ENCODE results near the gene SESN1. TPM values are rescaled to one million over a fixed set of nuclear protein-coding genes. Genes with fewer than 3 reads are reported as not detected.

Gene SESN1
- polyA plus RNA-seq, 2 of the 4 experiments (the other 2 are of a cell fraction) = 7.9 to 13.9 TPM

DNA sequence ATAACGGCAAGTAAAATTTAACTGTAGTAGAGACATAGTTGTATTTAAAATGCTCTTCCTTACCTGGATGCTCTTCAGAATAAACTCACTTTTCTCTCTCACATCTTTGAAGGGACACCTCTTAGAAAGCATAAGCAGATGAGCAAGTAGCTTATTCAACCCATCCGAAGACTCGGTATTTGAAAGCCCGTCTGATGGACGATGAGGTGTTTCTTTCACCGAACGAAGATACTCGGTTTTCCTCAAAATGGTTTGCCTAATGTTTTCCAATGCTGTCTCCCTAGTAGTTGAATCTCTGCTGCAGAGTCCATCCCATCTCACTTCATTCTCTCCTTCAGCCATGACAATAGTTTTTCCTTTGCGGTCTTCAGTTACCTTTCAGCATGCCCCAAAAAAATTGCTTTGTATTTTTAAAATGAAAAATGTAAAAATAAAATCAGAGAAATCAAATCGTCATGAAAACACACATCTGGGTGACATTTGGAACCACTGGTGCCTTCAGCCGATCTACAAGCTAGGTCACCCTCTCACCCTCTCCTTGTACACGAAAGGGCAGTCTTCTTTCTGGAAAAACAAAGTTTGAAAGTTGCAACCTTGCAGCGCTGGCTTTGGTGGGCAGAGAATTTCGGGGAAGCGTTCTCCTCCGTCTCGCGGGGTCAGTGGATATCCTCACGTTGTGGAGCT, 772 bp downstream of the SESN1 start (continued):
- TF ChIP-seq, protein P1, sequence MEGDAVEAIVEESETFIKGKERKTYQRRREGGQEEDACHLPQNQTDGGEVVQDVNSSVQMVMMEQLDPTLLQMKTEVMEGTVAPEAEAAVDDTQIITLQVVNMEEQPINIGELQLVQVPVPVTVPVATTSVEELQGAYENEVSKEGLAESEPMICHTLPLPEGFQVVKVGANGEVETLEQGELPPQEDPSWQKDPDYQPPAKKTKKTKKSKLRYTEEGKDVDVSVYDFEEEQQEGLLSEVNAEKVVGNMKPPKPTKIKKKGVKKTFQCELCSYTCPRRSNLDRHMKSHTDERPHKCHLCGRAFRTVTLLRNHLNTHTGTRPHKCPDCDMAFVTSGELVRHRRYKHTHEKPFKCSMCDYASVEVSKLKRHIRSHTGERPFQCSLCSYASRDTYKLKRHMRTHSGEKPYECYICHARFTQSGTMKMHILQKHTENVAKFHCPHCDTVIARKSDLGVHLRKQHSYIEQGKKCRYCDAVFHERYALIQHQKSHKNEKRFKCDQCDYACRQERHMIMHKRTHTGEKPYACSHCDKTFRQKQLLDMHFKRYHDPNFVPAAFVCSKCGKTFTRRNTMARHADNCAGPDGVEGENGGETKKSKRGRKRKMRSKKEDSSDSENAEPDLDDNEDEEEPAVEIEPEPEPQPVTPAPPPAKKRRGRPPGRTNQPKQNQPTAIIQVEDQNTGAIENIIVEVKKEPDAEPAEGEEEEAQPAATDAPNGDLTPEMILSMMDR (IDR thresholded peaks at IDR 0.05) = no peak
- TF ChIP-seq, protein P2, sequence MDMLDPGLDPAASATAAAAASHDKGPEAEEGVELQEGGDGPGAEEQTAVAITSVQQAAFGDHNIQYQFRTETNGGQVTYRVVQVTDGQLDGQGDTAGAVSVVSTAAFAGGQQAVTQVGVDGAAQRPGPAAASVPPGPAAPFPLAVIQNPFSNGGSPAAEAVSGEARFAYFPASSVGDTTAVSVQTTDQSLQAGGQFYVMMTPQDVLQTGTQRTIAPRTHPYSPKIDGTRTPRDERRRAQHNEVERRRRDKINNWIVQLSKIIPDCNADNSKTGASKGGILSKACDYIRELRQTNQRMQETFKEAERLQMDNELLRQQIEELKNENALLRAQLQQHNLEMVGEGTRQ (IDR thresholded peaks at IDR 0.05) = no peak
- no peak for TF ChIP-seq BHLHE40 (IDR thresholded peaks at IDR 0.05; ENCODE audit: low read depth, low read length)
- TF ChIP-seq, protein P3, sequence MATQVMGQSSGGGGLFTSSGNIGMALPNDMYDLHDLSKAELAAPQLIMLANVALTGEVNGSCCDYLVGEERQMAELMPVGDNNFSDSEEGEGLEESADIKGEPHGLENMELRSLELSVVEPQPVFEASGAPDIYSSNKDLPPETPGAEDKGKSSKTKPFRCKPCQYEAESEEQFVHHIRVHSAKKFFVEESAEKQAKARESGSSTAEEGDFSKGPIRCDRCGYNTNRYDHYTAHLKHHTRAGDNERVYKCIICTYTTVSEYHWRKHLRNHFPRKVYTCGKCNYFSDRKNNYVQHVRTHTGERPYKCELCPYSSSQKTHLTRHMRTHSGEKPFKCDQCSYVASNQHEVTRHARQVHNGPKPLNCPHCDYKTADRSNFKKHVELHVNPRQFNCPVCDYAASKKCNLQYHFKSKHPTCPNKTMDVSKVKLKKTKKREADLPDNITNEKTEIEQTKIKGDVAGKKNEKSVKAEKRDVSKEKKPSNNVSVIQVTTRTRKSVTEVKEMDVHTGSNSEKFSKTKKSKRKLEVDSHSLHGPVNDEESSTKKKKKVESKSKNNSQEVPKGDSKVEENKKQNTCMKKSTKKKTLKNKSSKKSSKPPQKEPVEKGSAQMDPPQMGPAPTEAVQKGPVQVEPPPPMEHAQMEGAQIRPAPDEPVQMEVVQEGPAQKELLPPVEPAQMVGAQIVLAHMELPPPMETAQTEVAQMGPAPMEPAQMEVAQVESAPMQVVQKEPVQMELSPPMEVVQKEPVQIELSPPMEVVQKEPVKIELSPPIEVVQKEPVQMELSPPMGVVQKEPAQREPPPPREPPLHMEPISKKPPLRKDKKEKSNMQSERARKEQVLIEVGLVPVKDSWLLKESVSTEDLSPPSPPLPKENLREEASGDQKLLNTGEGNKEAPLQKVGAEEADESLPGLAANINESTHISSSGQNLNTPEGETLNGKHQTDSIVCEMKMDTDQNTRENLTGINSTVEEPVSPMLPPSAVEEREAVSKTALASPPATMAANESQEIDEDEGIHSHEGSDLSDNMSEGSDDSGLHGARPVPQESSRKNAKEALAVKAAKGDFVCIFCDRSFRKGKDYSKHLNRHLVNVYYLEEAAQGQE (IDR thresholded peaks at IDR 0.05) = no peak

DNA sequence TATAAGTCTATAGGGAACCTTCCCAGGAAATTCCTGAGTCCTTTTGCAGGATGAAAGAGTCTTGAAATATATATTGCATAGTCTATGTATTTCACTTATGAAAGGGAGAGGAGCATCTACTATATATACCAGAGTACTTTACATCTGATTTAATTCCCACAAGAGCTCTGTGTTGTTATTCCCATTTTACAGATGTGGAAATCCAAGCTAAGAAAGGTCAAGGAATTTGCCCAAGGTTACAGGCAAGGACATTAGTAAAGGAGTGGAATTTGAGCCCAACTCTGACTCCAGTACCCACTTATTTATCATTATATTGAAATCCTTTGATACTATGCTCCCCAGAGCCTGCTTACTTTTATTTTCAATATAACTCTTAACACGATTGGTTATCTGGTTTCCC, 2.6 kb downstream of the SESN1 start:
- DNase-seq (ENCODE audit: low read depth in 1 of 2, low spot score in 1 of 2) = no peak
- WGBS (ENCODE audit: missing lambda C conversion rate) = 97% methylated on average over 1 of the region's 1 CpG
- TF ChIP-seq, protein P4, sequence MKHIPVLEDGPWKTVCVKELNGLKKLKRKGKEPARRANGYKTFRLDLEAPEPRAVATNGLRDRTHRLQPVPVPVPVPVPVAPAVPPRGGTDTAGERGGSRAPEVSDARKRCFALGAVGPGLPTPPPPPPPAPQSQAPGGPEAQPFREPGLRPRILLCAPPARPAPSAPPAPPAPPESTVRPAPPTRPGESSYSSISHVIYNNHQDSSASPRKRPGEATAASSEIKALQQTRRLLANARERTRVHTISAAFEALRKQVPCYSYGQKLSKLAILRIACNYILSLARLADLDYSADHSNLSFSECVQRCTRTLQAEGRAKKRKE (CRISPR knock-in tag; IDR thresholded peaks at IDR 0.05; ENCODE audit: low read depth) = no peak
- TF ChIP-seq, protein P1 (IDR thresholded peaks at IDR 0.05) = no peak
- no peak for TF ChIP-seq EP300 (IDR thresholded peaks at IDR 0.05)
- TF ChIP-seq NPAS2 (CRISPR knock-in tag; IDR thresholded peaks at IDR 0.05; ENCODE audit: borderline replicate concordance) = no peak
- TF ChIP-seq TFCP2L1 (CRISPR knock-in tag; IDR thresholded peaks at IDR 0.05) = no peak
- no peak for TF ChIP-seq HEYL (CRISPR knock-in tag; IDR thresholded peaks at IDR 0.05)
- no peak for TF ChIP-seq RARB (CRISPR knock-in tag; IDR thresholded peaks at IDR 0.05)
- TF ChIP-seq, protein P5, sequence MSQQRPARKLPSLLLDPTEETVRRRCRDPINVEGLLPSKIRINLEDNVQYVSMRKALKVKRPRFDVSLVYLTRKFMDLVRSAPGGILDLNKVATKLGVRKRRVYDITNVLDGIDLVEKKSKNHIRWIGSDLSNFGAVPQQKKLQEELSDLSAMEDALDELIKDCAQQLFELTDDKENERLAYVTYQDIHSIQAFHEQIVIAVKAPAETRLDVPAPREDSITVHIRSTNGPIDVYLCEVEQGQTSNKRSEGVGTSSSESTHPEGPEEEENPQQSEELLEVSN (IDR thresholded peaks at IDR 0.05; ENCODE audit: borderline replicate concordance, low read depth) = no peak
- no peak for TF ChIP-seq ZSCAN20 (CRISPR knock-in tag; IDR thresholded peaks at IDR 0.05)
- Histone ChIP-seq H3K4me3 (no peak overlapping the region), H3K4me1 (peaks cover 22% of the 10 kb centered on the region), H3K9me3 (no peaks in the 10 kb centered on the region), H3K4me2 (peak overlapping the region; percentile 95), H3K27ac (no peak overlapping the region)
- POLR2A ChIA-PET = no interaction called here
- no peak for FAIRE-seq
- CTCF ChIA-PET = no interaction called here
- ATAC-seq = no peak
